Measurements from ENCODE around the gene PADI3.

DNA sequence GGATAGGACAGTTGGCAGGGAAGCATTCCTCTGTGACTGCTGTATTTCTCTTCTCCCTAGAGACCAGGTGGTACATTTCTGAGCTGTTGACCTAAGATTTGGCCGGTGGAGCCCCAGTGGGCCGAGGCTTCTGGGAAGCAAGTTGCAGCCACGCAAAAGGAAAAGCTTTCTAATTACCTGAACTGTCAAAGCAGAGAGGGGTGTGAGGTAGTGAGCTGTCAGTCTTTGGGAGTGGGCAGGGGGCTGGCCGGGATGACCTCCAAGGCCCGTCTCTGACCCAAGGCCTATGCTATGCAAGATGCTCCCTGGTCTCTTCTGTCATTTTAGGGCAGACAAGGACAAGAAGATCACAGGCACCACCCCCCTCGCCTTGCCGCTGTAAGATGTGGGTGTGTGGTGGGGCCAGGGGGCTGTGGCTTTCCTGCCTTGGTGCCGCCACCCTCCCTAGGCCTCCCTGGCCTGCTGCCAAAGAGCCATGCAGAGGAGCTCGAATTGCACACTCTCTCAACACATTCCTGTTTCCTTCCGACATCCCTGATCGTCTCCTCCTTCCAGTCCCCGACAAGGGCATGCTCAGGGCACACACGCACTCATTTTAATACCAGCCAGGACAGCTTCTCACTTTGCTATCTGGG, 36.3 kb upstream of the PADI3 start:
- TF ChIP-seq CTCF (IDR thresholded peaks at IDR 0.05) (no peak), POLR2A (IDR thresholded peaks at IDR 0.05) (no peak)

All from Peyer's patch (tissue), 4 donors.